Mesothelial cell of epicardium (in vitro differentiated cells): Measurements from ENCODE around the gene ANO6. TPM values are rescaled to one million over a fixed set of nuclear protein-coding genes. Genes with fewer than 3 reads are reported as not detected.

ENCODE experiments used
- DNase-seq, 2 experiments: peaks; one replicate each; pipeline ENCODE4 v3.0.0; 2021; ENCODE audit warnings: low spot score in 2 of 2; ENCODE audit not compliant: unreplicated experiment in 2 of 2
- H3K27ac Mint-ChIP-seq: 2 replicates; pipeline ENCODE4 v1.8.0; 2021; ENCODE audit warnings: mixed read lengths
- H3K27me3 Mint-ChIP-seq: 2 replicates; pipeline ENCODE4 v1.8.0; 2021; ENCODE audit warnings: low read depth, mixed read lengths
- H3K36me3 Mint-ChIP-seq: 2 replicates; pipeline ENCODE4 v1.8.0; 2021; ENCODE audit warnings: mixed read lengths
- H3K4me1 Mint-ChIP-seq: 2 replicates; pipeline ENCODE4 v1.8.0; 2021; ENCODE audit warnings: mixed read lengths
- H3K4me3 Mint-ChIP-seq: 2 replicates; pipeline ENCODE4 v1.8.0; 2021; ENCODE audit warnings: mild to moderate bottlenecking, moderate library complexity, mixed read lengths
- H3K9me3 Mint-ChIP-seq: 2 replicates; pipeline ENCODE4 v1.8.0; 2021; ENCODE audit warnings: mixed read lengths
- total RNA-seq: library from RNA; stranded (reverse); gene quantifications from 3 replicates; pipeline ENCODE4 v1.2.1, GENCODE V29; 2021
- TF ChIP-seq, protein P1 (sequence below): fragments of 200-600 bp; sonication (generic); IDR thresholded peaks from one replicate; pipeline ENCODE4 v1.5.0; 2021; ENCODE audit warnings: antibody characterized with exemption; ENCODE audit not compliant: unreplicated experiment

The ANO6 gene
- total RNA-seq, 1 donor from 2014 or later: 41.1 TPM

GRCh38 chr12:45464699-45465098, 248.8 kb downstream of the ANO6 start:
- H3K27ac Mint-ChIP-seq: peak overlapping the region; percentile 59
- H3K4me3 Mint-ChIP-seq: no peak overlapping the region
- peaks cover 14% of the 10 kb centered on the region for H3K27me3 Mint-ChIP-seq
- TF ChIP-seq, protein P1, sequence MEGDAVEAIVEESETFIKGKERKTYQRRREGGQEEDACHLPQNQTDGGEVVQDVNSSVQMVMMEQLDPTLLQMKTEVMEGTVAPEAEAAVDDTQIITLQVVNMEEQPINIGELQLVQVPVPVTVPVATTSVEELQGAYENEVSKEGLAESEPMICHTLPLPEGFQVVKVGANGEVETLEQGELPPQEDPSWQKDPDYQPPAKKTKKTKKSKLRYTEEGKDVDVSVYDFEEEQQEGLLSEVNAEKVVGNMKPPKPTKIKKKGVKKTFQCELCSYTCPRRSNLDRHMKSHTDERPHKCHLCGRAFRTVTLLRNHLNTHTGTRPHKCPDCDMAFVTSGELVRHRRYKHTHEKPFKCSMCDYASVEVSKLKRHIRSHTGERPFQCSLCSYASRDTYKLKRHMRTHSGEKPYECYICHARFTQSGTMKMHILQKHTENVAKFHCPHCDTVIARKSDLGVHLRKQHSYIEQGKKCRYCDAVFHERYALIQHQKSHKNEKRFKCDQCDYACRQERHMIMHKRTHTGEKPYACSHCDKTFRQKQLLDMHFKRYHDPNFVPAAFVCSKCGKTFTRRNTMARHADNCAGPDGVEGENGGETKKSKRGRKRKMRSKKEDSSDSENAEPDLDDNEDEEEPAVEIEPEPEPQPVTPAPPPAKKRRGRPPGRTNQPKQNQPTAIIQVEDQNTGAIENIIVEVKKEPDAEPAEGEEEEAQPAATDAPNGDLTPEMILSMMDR: no peak
- H3K4me1 Mint-ChIP-seq: peaks cover 16% of the 10 kb centered on the region
- H3K9me3 Mint-ChIP-seq: peaks cover 4% of the 10 kb centered on the region
- H3K36me3 Mint-ChIP-seq: no peaks in the 10 kb centered on the region
- DNase-seq: no peak

DNA sequence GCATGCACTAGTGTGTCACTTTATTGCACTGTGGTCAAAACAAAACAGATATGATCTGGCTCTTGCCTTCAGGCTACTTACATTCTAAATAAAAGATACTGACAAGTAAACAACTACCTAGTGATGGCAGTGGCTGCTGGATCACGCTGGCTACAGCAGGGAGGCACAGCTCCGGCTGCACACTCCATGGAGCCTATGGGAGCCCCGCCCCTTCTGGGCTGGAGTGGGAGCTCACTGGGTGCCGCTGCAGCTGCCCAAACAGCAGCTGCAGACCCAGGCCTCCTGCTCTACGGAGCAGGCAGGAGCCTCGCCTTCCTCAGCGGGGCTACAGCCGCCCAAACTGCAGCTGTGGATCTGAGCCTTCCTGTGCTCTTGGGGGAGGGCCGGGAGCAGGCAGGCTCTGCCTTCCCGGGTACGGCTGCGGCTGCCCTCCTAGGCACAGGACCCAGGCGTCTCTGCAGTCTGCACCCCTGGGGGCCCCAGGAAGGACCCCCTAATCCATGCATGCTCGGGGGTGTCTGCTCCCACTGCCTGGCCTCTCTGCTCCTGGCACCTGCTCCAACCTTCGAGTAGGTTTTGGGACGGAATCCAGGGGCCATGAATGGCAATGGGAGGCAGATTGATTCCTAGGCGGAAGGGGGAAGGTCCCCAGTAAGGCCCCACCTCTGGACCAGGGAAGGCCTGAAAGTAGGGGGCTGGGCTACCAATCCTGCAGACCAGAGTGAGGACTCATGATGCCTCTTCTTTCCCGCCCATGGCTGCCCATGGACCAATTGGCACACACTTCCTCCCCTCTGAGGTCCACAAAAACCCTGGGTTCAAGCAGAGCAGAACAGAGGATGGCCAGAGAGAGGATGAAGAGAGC, 253.1 kb downstream of the ANO6 start:
- DNase-seq: no peak
- Mint-ChIP-seq H3K4me1 (peaks cover 16% of the 10 kb centered on the region), H3K36me3 (no peaks in the 10 kb centered on the region), H3K9me3 (peaks cover 7% of the 10 kb centered on the region), H3K4me3 (no peak overlapping the region), H3K27me3 (peaks cover 1% of the 10 kb centered on the region), H3K27ac (no peak overlapping the region)
- TF ChIP-seq, protein P1: no peak

GRCh38 chr12:45469902-45470301, 254.0 kb downstream of the ANO6 start:
- Mint-ChIP-seq H3K4me1 (peaks cover 8% of the 10 kb centered on the region), H3K36me3 (no peaks in the 10 kb centered on the region), H3K9me3 (peaks cover 7% of the 10 kb centered on the region), H3K4me3 (no peak overlapping the region), H3K27ac (no peak overlapping the region), H3K27me3 (peaks cover 1% of the 10 kb centered on the region)
- DNase-seq: no peak
- TF ChIP-seq, protein P1: no peak

DNA sequence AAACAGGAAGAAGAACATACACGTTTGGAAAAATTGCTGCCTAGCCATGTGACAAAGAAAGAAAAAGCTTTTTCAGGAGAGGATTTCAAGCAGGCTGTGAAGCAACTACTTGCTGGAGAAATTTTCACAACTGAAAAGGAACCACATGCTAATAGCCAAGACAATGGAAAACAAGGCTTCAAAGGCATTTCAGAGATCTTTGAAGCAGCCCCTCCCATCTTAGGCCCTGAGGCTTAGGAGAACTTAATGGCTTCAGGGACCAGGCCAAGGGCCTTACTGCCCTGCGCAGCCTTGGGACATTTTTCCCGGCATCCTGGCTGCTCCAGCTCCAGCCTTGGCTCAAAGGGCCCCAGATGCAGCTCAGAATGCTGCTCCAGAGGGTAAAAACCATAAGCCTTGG, 257.7 kb downstream of the ANO6 start:
- TF ChIP-seq, protein P1: no peak
- Mint-ChIP-seq H3K4me3 (no peak overlapping the region), H3K9me3 (peaks cover 22% of the 10 kb centered on the region), H3K4me1 (no peaks in the 10 kb centered on the region), H3K36me3 (no peaks in the 10 kb centered on the region), H3K27me3 (peaks cover 1% of the 10 kb centered on the region), H3K27ac (no peak overlapping the region)
- DNase-seq: no peak

DNA sequence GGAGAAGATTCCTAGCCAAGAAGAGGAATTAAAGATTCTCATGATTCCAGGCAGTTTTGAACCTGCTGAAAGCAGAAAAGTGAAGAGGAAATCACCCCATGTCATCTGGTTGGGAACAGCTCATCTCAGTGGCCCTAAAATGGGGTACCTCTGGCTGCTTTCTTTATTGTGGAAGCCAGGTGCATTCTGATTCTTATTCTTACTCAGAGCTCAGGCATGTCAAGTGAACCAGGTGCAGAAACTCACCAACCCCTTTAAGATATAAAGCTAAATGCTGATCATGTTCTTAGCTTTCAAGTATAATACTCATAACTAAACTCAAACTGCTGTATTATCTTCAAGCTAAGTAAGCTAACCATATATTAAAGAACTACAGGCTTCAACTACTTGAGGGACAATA, 259.7 kb downstream of the ANO6 start:
- Mint-ChIP-seq H3K27ac (no peak overlapping the region), H3K36me3 (no peaks in the 10 kb centered on the region), H3K27me3 (no peaks in the 10 kb centered on the region), H3K9me3 (peaks cover 35% of the 10 kb centered on the region), H3K4me3 (no peak overlapping the region), H3K4me1 (no peaks in the 10 kb centered on the region)
- TF ChIP-seq, protein P1: no peak
- no peak for DNase-seq
